ENCODE data around the gene CHDH. TPM values are rescaled to one million over a fixed set of nuclear protein-coding genes. Genes with fewer than 3 reads are reported as not detected.

CHDH gene
- polyA plus RNA-seq, 1 donor (not counting 4 experiments of a cell fraction or from before 2014, with no cell fraction given), result not detected

DNA sequence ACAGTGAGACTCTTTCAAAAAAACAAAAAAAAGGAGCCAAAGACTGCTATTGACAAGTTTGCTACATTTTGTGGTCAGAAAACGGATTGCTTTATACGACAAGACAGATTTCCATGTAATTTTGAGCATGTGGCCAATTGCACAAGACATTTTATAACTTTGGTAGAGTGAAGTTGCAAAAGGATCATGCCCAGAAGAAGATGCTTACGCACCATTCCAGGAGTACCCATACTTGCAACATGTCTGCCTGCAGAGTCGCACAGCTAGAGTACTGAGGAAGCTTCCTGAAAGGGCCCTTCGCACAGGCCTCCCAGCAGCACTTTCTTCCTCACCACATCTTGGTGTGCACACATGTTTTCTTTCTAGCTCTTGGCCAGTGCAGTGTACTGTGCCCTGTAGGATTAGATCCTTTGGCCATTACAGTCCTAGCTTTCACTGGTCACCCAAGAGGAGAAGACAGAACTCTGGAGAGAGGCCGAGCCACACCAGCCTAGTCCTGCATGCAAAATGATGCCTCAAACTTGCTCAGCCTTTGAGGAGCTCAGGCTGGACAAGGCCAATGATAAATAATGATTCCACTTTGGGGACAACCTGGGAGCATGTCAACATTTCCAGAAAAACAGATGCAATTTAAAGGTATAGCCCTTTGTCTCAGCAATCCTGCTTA is 11.7 kb downstream of the CHDH start:
- no peak for FAIRE-seq
- H3K27me3 ChIP-seq (ENCODE audit: control insufficient read depth, extremely low read depth, insufficient read depth, low read length), result no peaks in the 10 kb centered on the region

DNA sequence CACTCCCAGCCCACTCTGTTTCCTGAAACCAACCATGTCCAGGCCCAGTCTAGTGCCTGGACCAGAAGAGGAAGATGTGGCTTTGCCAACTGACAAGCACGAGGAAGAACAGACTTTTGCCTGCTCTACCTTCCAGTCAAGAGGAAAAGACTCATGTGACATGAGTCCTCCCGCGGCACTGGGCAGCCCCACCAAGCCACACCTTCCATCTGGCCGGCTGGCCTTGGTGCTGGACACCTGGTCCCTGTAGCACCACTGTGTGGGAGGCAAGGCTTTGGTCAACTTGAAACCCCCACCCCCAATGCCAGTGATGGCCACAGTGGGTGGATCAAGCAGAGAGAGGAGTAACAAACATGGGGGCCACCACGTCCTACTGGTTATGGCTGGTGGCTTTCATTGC is 12.5 kb downstream of the CHDH start:
- Histone ChIP-seq H3K4me1 (ENCODE audit: control insufficient read depth, extremely low read depth, insufficient read depth, low read length) (no peaks in the 10 kb centered on the region), H3K36me3 (ENCODE audit: control insufficient read depth in 2 of 2, extremely low read depth in 1 of 2, insufficient read depth in 2 of 2, low read length in 2 of 2) (no peaks in the 10 kb centered on the region), H3K79me2 (ENCODE audit: control insufficient read depth, insufficient read depth, low read length) (no peaks in the 10 kb centered on the region), H3K27me3 (ENCODE audit: control insufficient read depth, extremely low read depth, insufficient read depth, low read length) (no peaks in the 10 kb centered on the region), H3K9ac (ENCODE audit: control insufficient read depth, extremely low read depth, insufficient read depth, low read length) (no peak overlapping the region), H3K4me3 (ENCODE audit: control insufficient read depth in 2 of 3, extremely low read depth in 1 of 3, insufficient read depth in 2 of 3, low read depth in 1 of 3, low read length in 3 of 3) (no peak overlapping the region), H4K20me1 (ENCODE audit: control insufficient read depth, extremely low read depth, insufficient read depth, low read length) (no peaks in the 10 kb centered on the region), H2AFZ (ENCODE audit: control insufficient read depth, low read length) (no peak overlapping the region), H3K4me2 (ENCODE audit: control insufficient read depth, extremely low read depth, insufficient read depth, low read depth, low read length) (no peak overlapping the region), H3K9me3 (ENCODE audit: control insufficient read depth, low read depth, low read length) (no peaks in the 10 kb centered on the region), H3K27ac (ENCODE audit: control insufficient read depth, insufficient read depth, low read length) (no peak overlapping the region), H3K9me1 (ENCODE audit: control insufficient read depth, extremely low read depth, insufficient read depth, low read length) (no peaks in the 10 kb centered on the region)
- FAIRE-seq (no peak), DNase-seq (ENCODE audit: low read depth, low spot score) (no peak)
- TF ChIP-seq, protein P1, sequence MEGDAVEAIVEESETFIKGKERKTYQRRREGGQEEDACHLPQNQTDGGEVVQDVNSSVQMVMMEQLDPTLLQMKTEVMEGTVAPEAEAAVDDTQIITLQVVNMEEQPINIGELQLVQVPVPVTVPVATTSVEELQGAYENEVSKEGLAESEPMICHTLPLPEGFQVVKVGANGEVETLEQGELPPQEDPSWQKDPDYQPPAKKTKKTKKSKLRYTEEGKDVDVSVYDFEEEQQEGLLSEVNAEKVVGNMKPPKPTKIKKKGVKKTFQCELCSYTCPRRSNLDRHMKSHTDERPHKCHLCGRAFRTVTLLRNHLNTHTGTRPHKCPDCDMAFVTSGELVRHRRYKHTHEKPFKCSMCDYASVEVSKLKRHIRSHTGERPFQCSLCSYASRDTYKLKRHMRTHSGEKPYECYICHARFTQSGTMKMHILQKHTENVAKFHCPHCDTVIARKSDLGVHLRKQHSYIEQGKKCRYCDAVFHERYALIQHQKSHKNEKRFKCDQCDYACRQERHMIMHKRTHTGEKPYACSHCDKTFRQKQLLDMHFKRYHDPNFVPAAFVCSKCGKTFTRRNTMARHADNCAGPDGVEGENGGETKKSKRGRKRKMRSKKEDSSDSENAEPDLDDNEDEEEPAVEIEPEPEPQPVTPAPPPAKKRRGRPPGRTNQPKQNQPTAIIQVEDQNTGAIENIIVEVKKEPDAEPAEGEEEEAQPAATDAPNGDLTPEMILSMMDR (optimal IDR thresholded peaks at IDR 0.05 in 1 of 3, IDR thresholded peaks at IDR 0.05 in 1 of 3, conservative IDR thresholded peaks at IDR 0.05 in 1 of 3; ENCODE audit: extremely low read depth in 1 of 3, insufficient read depth in 2 of 3, low read length in 3 of 3), result no peak
- TF ChIP-seq EZH2 (IDR thresholded peaks at IDR 0.05; ENCODE audit: low read length), result no peak
- dilution Hi-C loops (cut with MboI; ENCODE audit: extremely low pct_ligation_motif_present, low sequenced_read_pairs), result no loop called here

More for the DNA sequence above, 11.7 kb downstream of the CHDH start:
- Histone ChIP-seq H3K4me3 (ENCODE audit: control insufficient read depth in 2 of 3, extremely low read depth in 1 of 3, insufficient read depth in 2 of 3, low read depth in 1 of 3, low read length in 3 of 3) (no peak overlapping the region), H3K9ac (ENCODE audit: control insufficient read depth, extremely low read depth, insufficient read depth, low read length) (no peak overlapping the region), H3K27ac (ENCODE audit: control insufficient read depth, insufficient read depth, low read length) (no peak overlapping the region), H3K9me1 (ENCODE audit: control insufficient read depth, extremely low read depth, insufficient read depth, low read length) (no peaks in the 10 kb centered on the region), H3K36me3 (ENCODE audit: control insufficient read depth in 2 of 2, extremely low read depth in 1 of 2, insufficient read depth in 2 of 2, low read length in 2 of 2) (no peaks in the 10 kb centered on the region), H3K4me2 (ENCODE audit: control insufficient read depth, extremely low read depth, insufficient read depth, low read depth, low read length) (no peak overlapping the region), H2AFZ (ENCODE audit: control insufficient read depth, low read length) (no peak overlapping the region), H3K4me1 (ENCODE audit: control insufficient read depth, extremely low read depth, insufficient read depth, low read length) (no peaks in the 10 kb centered on the region), H3K79me2 (ENCODE audit: control insufficient read depth, insufficient read depth, low read length) (no peaks in the 10 kb centered on the region), H3K9me3 (ENCODE audit: control insufficient read depth, low read depth, low read length) (no peaks in the 10 kb centered on the region), H4K20me1 (ENCODE audit: control insufficient read depth, extremely low read depth, insufficient read depth, low read length) (no peaks in the 10 kb centered on the region)
- dilution Hi-C loops (cut with MboI; ENCODE audit: extremely low pct_ligation_motif_present, low sequenced_read_pairs), result no loop called here
- DNase-seq (ENCODE audit: low read depth, low spot score), result no peak
- no peak for TF ChIP-seq EZH2 (IDR thresholded peaks at IDR 0.05; ENCODE audit: low read length)
- TF ChIP-seq, protein P1 (optimal IDR thresholded peaks at IDR 0.05 in 1 of 3, IDR thresholded peaks at IDR 0.05 in 1 of 3, conservative IDR thresholded peaks at IDR 0.05 in 1 of 3; ENCODE audit: extremely low read depth in 1 of 3, insufficient read depth in 2 of 3, low read length in 3 of 3), result no peak

All from keratinocyte (primary cell).